Lung (tissue), 12 donors: ENCODE data around the gene FNDC4. TPM values are rescaled to one million over a fixed set of nuclear protein-coding genes. Genes with fewer than 3 reads are reported as not detected.

Experiments
- ATAC-seq: fragments of 200-7000 bp; cut with Tn5 transposase; one replicate; pipeline ENCODE4 v1.9.1; 2020; ENCODE audit warnings: moderate number of reproducible peaks; ENCODE audit not compliant: insufficient read depth, low FRiP score
- DNase-seq, 3 donors: peaks; one replicate each; pipeline ENCODE4 v3.0.0-alpha.2; 2013 to 2017
- H3K27ac ChIP-seq, 2 donors: one replicate each; pipeline ENCODE4 v1.5.1; 2013; ENCODE audit warnings: mild to moderate bottlenecking in 2 of 2, moderate library complexity in 2 of 2, control low read depth in 1 of 2, inconsistent platforms in 1 of 2, low read depth in 1 of 2, low read length in 1 of 2
- H3K27me3 ChIP-seq, 3 donors: one replicate each; pipeline ENCODE4 v1.5.1; 2013; ENCODE audit warnings: low read length in 2 of 3; ENCODE audit not compliant: control insufficient read depth in 3 of 3, insufficient read depth in 3 of 3
- H3K36me3 ChIP-seq, 4 donors: one replicate each; pipeline ENCODE4 v1.5.1; 2013; ENCODE audit warnings: low read length in 4 of 4, mild to moderate bottlenecking in 1 of 4, moderate library complexity in 1 of 4; ENCODE audit not compliant: control insufficient read depth in 4 of 4, insufficient read depth in 4 of 4
- H3K4me1 ChIP-seq, 5 donors: one replicate each; pipeline ENCODE4 v1.5.1; 2013; ENCODE audit warnings: low read length in 5 of 5, mild to moderate bottlenecking in 2 of 5, moderate library complexity in 1 of 5; ENCODE audit not compliant: control insufficient read depth in 5 of 5, insufficient read depth in 5 of 5
- H3K4me3 ChIP-seq: one replicate; pipeline ENCODE4 v1.5.1; 2013; ENCODE audit warnings: mild to moderate bottlenecking, control low read depth, moderate library complexity
- H3K9ac ChIP-seq, 2 donors: one replicate each; pipeline ENCODE4 v1.5.1; 2013; ENCODE audit warnings: low read length in 2 of 2, control low read depth in 1 of 2; ENCODE audit not compliant: insufficient read depth in 1 of 2
- H3K9me3 ChIP-seq, 4 donors: one replicate each; pipeline ENCODE4 v1.5.1; 2013; ENCODE audit warnings: low read length in 3 of 4, mild to moderate bottlenecking in 1 of 4, moderate library complexity in 1 of 4; ENCODE audit not compliant: control insufficient read depth in 4 of 4, insufficient read depth in 3 of 4
- WGBS, 2 donors: extraction: QIAGEN DNeasy Blood & Tissue Kit; methylation state at CpG; one replicate each; pipeline ENCODE4 v1.1.7; 2013; 5-methylcytosine and 5-hydroxymethylcytosine counted together
- polyA plus RNA-seq, 2 donors: library from polyadenylated mRNA; stranded (reverse); fragments of 200-250 nt; gene quantifications; one replicate each; pipeline ENCODE4 v1.2.1, GENCODE V29; 2013
- total RNA-seq, 2 donors: library from RNA; depleted of rRNA in 1 of 2; stranded (reverse); fragments of >200 nt in 1 of 2; gene quantifications; one replicate each; pipeline ENCODE4 v1.2.1, GENCODE V29; 2014 to 2021
- TF ChIP-seq, protein P1 (sequence below): IDR thresholded peaks from 2 replicates; pipeline ENCODE4 v1.5.1; 2012; ENCODE audit warnings: mild to moderate bottlenecking; ENCODE audit errors: control extremely low read depth, extremely low read depth
- donor health status: control.
- donor health status: control.
- donor health status: Bipolar disorder and iron deficiency.
- donor health status: healthy.
- donor health status: DM: yes; HTN: yes; CAD: no.

The FNDC4 gene
- total and polyA plus RNA-seq, 4 donors = 2.8 to 6.9 (median 4.3) TPM

DNA sequence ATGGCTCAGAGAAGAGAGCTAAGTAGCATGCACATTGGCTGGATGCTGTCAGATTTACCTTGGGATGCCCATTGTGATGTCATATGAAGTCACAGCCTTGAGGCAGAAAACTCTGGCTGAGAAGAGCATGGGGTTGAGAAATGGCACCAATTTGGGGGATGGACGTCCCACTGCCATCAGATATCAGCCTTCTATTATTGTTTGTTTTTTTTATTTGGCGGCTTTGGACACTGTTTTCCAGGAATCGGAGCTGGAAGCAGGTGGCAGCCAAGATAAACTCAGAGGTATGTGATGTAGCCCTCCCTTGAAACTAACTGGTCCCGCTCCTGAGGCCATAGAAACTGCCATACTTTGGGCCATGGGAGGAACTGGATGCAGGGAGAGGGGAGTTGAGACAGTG lies 42.3 kb upstream of the FNDC4 start:
- TF ChIP-seq, protein P1, sequence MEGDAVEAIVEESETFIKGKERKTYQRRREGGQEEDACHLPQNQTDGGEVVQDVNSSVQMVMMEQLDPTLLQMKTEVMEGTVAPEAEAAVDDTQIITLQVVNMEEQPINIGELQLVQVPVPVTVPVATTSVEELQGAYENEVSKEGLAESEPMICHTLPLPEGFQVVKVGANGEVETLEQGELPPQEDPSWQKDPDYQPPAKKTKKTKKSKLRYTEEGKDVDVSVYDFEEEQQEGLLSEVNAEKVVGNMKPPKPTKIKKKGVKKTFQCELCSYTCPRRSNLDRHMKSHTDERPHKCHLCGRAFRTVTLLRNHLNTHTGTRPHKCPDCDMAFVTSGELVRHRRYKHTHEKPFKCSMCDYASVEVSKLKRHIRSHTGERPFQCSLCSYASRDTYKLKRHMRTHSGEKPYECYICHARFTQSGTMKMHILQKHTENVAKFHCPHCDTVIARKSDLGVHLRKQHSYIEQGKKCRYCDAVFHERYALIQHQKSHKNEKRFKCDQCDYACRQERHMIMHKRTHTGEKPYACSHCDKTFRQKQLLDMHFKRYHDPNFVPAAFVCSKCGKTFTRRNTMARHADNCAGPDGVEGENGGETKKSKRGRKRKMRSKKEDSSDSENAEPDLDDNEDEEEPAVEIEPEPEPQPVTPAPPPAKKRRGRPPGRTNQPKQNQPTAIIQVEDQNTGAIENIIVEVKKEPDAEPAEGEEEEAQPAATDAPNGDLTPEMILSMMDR = no peak
- 57 to 67% methylated on average over 4 of the region's 4 CpGs for WGBS, 2 donors
- no peak for ATAC-seq

DNA sequence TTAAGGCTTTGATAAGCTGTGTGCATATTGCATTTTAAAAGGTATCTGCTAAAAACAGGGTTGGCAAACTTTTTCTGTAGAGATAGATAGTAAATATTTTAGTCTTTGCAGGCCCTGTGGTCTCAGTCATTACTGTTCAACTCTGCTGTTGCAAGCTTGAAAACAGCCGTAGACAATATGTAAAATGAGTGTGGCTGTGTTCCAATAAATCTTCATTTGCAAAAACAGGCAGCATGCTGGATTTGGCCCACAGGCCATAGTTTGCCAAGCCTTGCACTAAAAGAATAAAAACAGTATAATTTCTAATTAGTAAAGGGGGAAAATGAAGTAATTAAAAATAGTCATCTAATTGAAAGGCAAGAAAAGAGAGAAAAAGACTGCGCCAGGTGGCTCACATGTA lies 37.0 kb upstream of the FNDC4 start:
- Histone ChIP-seq H3K9ac (no peak overlapping the region), H3K4me3 (no peak overlapping the region), H3K27me3 (no peaks in the 10 kb centered on the region), H3K4me1 (no peaks in the 10 kb centered on the region), H3K27ac (no peak overlapping the region), H3K36me3 (no peaks in the 10 kb centered on the region), H3K9me3 (no peaks in the 10 kb centered on the region)
- TF ChIP-seq, protein P1 = no peak
- DNase-seq (peak in 2 of 3 donors; percentile 6 to 46), ATAC-seq (no peak)
- 90 to 97% methylated on average over 2 of the region's 2 CpGs for WGBS, 2 donors

More for the DNA sequence above, 42.3 kb upstream of the FNDC4 start:
- Histone ChIP-seq H3K4me1 (no peaks in the 10 kb centered on the region), H3K9me3 (peaks cover 0 to 2% (median 0%) of the 10 kb centered on the region in 4 donors), H3K27ac (no peak overlapping the region), H3K36me3 (no peaks in the 10 kb centered on the region), H3K9ac (no peak overlapping the region), H3K4me3 (no peak overlapping the region), H3K27me3 (peaks cover 0 to 2% (median 0%) of the 10 kb centered on the region in 3 donors)
- no peak for DNase-seq

DNA sequence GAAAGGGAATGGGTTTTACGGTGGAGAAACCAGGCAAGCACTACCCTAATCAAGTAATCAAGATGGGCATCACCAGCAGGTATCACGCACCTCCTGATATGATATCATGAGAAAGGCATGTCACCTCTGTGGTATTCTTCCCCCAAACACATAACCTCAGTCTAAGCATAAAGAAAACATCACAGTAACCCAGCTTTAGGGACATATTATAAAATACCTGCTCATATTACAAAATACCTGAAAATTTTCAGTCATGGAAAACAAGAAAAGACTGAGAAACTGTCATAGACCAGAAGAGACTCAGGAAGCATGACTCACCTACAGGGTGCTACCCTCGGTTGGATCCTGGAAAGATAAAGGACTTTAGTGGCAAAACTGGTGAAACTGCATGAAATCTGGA lies 32.2 kb upstream of the FNDC4 start:
- no peak overlapping the region for H3K27ac ChIP-seq
- no peaks in the 10 kb centered on the region for H3K27me3 ChIP-seq
- ATAC-seq (no peak), DNase-seq (no peak)
- no peak overlapping the region for H3K9ac ChIP-seq
- H3K4me3 ChIP-seq = no peak overlapping the region
- TF ChIP-seq, protein P1 = no peak
- H3K9me3 ChIP-seq = peaks cover 0 to 2% (median 0%) of the 10 kb centered on the region in 4 donors
- H3K4me1 ChIP-seq = no peaks in the 10 kb centered on the region
- 66 to 78% methylated on average over 3 of the region's 3 CpGs for WGBS, 2 donors
- no peaks in the 10 kb centered on the region for H3K36me3 ChIP-seq

DNA sequence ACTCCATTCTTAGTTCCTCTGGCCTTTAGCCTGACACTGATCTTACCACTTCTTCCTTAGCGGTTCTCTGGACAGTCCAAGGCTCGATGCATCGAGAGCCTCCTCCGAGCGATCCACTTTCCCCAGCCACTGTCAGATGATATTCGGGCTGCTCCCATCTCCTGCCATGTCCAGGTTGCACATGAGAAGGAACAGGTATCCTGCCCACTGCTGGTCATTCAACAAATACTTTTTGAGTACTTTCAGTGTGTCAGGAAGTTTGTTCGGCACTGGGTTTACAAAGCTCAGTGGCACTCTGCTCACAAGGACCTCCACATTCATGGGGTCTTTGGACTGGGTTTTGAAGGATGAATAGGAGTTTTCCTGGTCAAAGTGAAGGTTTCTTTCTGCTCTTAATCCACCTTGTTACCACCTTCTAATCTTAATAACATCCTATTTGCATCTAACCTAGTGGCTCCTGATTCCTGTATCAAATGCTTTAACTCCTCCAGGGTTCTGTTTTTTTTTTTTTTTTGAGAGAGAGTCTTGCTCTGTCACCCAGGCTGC lies 27.5 kb upstream of the FNDC4 start:
- no peaks in the 10 kb centered on the region for H3K4me1 ChIP-seq
- H3K4me3 ChIP-seq = no peak overlapping the region
- H3K27ac ChIP-seq = no peak overlapping the region
- ATAC-seq (no peak), DNase-seq (no peak)
- no peaks in the 10 kb centered on the region for H3K27me3 ChIP-seq
- peaks cover 0 to 2% (median 0%) of the 10 kb centered on the region in 4 donors for H3K9me3 ChIP-seq
- no peak overlapping the region for H3K9ac ChIP-seq
- H3K36me3 ChIP-seq = no peaks in the 10 kb centered on the region
- WGBS, 2 donors = 91 to 95% methylated on average over 7 of the region's 7 CpGs
- TF ChIP-seq, protein P1 = no peak
